ENCODE data around the gene CD63. TPM values are rescaled to one million over a fixed set of nuclear protein-coding genes. Genes with fewer than 3 reads are reported as not detected.

CD63 gene
- total and polyA plus RNA-seq, 7 experiments from 2014 or later: 43.2 to 216 (median 68.7) TPM

DNA sequence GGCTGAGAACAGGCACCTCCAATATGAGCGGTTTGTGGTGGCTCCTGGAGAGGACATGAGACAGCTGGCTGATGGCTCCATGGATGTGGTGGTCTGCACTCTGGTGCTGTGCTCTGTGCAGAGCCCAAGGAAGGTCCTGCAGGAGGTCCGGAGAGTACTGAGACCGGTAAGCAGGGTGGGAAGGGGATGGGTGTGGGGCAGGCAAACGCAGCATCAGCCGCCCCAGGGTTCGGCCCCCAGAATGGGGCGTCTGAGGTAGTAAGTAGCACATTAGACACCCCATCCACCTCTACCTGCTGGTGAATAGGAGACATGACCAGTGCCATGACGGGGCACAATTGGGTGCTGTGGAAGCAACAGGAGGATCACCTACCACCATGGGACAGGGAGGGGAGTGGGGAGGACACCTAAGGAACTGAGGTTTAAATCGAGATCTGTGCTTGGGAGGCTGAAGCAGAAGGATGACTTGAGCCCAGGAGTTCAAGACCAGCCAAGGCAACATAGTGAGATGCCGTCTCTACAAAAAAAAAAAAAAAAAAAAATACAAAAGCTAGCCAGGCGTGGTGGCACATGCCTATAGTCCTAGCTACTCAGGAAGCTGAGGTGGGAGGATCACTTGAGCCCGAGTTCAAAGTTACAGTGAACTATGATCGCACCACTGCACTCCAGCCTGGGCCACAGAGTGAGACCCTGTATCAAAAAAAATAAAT lies 46.6 kb downstream of the CD63 start:
- peak overlapping the region in 1 of 10 donors; percentile 21 for H3K4me3 Mint-ChIP-seq
- no peaks in the 10 kb centered on the region for H3K4me1 ChIP-seq (ENCODE audit: control insufficient read depth in 2 of 2, insufficient read depth in 2 of 2, low read length in 2 of 2)
- H3K27ac Mint-ChIP-seq: no peak overlapping the region
- H3K4me1 Mint-ChIP-seq: peaks cover 4 to 23% (median 14%) of the 10 kb centered on the region in 7 donors
- H3K36me3 ChIP-seq (ENCODE audit: control insufficient read depth in 2 of 3, insufficient read depth in 3 of 3, low read length in 3 of 3): no peaks in the 10 kb centered on the region
- peaks cover 0 to 1% (median 0%) of the 10 kb centered on the region in 11 donors for H3K9me3 Mint-ChIP-seq
- DNase-seq (no peak), ATAC-seq (no peak)
- H3K27me3 ChIP-seq (ENCODE audit: control insufficient read depth in 2 of 2, insufficient read depth in 2 of 2, low read length in 2 of 2): no peaks in the 10 kb centered on the region
- no peak overlapping the region for H3K4me3 ChIP-seq (ENCODE audit: low read length)
- H3K27ac ChIP-seq (ENCODE audit: low read depth, low read length): no peak overlapping the region
- no peaks in the 10 kb centered on the region for H3K36me3 Mint-ChIP-seq
- intact Hi-C loops (cut with micrococcal nuclease): no loop called here
- CTCF ChIA-PET: no interaction called here
- POLR2A ChIA-PET: no interaction called here
- peaks cover 21 to 38% (median 31%) of the 10 kb centered on the region in 5 donors for H3K27me3 Mint-ChIP-seq
- no peaks in the 10 kb centered on the region for H3K9me3 ChIP-seq (ENCODE audit: control insufficient read depth in 2 of 3, low read length in 3 of 3)

DNA sequence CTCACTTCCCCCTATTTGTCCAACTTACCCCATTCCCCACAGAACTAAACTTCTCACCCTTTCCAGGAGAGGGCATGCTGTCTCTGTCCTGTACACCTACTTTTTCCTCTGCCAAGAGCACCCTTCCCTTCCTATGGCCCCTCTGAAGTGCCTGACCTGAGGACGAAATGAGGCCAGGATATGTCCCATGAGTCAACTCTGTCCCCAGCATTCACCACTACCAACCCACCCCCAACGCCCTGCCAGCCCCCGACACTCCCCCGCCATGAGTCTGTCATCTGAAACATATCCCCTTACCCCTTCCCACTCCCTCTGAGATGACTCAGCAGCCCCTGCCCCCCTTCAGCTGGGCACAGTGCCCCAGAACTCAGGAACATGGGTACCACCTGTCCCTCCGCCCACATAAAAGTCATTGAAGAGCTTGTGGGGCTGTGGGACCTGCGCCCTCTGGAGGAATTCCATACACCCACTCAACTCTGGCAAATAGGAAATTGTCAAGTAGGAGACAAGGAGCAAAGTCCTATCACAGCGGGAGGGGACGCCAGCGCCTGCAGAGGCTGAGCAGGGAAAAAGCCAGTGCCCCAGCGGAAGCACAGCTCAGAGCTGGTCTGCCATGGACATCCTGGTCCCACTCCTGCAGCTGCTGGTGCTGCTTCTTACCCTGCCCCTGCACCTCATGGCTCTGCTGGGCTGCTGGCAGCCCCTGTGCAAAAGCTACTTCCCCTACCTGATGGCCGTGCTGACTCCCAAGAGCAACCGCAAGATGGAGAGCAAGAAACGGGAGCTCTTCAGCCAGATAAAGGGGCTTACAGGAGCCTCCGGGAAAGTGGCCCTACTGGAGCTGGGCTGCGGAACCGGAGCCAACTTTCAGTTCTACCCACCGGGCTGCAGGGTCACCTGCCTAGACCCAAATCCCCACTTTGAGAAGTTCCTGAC lies 47.4 kb downstream of the CD63 start:
- H3K27ac Mint-ChIP-seq: peak overlapping the region in 1 of 9 donors; percentile 43
- no peaks in the 10 kb centered on the region for H3K4me1 ChIP-seq (ENCODE audit: control insufficient read depth in 2 of 2, insufficient read depth in 2 of 2, low read length in 2 of 2)
- H3K4me3 ChIP-seq (ENCODE audit: low read length): no peak overlapping the region
- no peak overlapping the region for H3K27ac ChIP-seq (ENCODE audit: low read depth, low read length)
- no peaks in the 10 kb centered on the region for H3K9me3 ChIP-seq (ENCODE audit: control insufficient read depth in 2 of 3, low read length in 3 of 3)
- CTCF ChIA-PET: no interaction called here
- H3K36me3 ChIP-seq (ENCODE audit: control insufficient read depth in 2 of 3, insufficient read depth in 3 of 3, low read length in 3 of 3): no peaks in the 10 kb centered on the region
- H3K9me3 Mint-ChIP-seq: peaks cover 0 to 1% (median 0%) of the 10 kb centered on the region in 11 donors
- ATAC-seq (peak; percentile 40), DNase-seq (peak in 1 of 9 donors; percentile 7)
- H3K4me1 Mint-ChIP-seq: peaks cover 4 to 18% (median 12%) of the 10 kb centered on the region in 7 donors
- no peaks in the 10 kb centered on the region for H3K27me3 ChIP-seq (ENCODE audit: control insufficient read depth in 2 of 2, insufficient read depth in 2 of 2, low read length in 2 of 2)
- peak overlapping the region in 3 of 10 donors; percentile 27 to 64 (median 37) for H3K4me3 Mint-ChIP-seq
- POLR2A ChIA-PET: no interaction called here
- intact Hi-C loops (cut with micrococcal nuclease): loop anchor here in 1 of 2 donors (1.0 kb wide), 1 partner anchor 56 kb away; no protein-coding TSS in a partner anchor
- H3K27me3 Mint-ChIP-seq: peaks cover 25 to 41% (median 31%) of the 10 kb centered on the region in 5 donors
- H3K36me3 Mint-ChIP-seq: no peaks in the 10 kb centered on the region

DNA sequence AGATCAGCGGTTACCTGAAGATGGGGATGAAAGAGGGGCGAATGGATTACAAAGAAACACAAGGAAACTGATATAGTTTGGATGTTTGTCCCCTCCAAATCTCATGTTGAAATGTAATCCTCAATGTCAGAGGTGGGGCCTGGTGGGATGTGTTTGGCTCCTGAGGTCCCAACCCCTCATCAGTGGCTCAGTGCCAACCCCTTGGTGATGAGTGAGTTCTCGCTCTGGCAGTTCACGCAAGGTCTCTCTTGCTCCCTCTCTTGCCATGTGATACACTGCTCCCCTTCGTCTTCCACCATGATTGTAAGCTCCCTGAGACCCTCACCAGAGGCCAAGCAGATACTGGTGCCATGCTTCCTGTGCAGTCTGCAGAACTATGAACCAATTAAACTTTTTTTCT lies 49.1 kb downstream of the CD63 start:
- Histone ChIP-seq H3K36me3 (ENCODE audit: control insufficient read depth in 2 of 3, insufficient read depth in 3 of 3, low read length in 3 of 3) (no peaks in the 10 kb centered on the region), H3K4me3 (ENCODE audit: low read length) (no peak overlapping the region), H3K9me3 (ENCODE audit: control insufficient read depth in 2 of 3, low read length in 3 of 3) (no peaks in the 10 kb centered on the region), H3K27ac (ENCODE audit: low read depth, low read length) (no peak overlapping the region), H3K27me3 (ENCODE audit: control insufficient read depth in 2 of 2, insufficient read depth in 2 of 2, low read length in 2 of 2) (no peaks in the 10 kb centered on the region), H3K4me1 (ENCODE audit: control insufficient read depth in 2 of 2, insufficient read depth in 2 of 2, low read length in 2 of 2) (no peaks in the 10 kb centered on the region)
- Mint-ChIP-seq H3K4me3 (no peak overlapping the region), H3K36me3 (no peaks in the 10 kb centered on the region), H3K27me3 (peaks cover 25 to 50% (median 34%) of the 10 kb centered on the region in 5 donors), H3K4me1 (peaks cover 4 to 18% (median 12%) of the 10 kb centered on the region in 7 donors), H3K27ac (no peak overlapping the region), H3K9me3 (peaks cover 0 to 1% (median 0%) of the 10 kb centered on the region in 11 donors)
- no peak for DNase-seq
- ATAC-seq: no peak
- ChIA-PET CTCF (no interaction called here), POLR2A (no interaction called here)
- intact Hi-C loops (cut with micrococcal nuclease): no loop called here

DNA sequence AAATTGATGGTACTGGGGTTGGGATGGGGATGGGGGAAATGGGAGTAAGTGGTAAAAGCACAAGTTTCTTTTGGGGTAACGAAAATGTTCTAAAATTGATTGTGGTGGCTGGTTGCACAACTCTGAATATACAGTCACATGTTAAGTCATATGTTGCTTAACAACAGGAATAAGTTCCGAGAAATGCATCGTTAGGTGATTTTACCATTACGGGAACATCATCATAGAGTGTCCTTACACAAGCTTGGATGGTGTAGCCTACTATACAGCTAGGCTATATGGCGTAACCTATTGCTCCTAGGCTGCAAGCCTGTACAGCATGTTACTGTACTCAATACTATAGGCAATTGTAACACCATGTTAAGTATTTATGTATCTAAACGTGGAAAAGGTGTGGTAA lies 52.1 kb downstream of the CD63 start:
- H3K27ac Mint-ChIP-seq: no peak overlapping the region
- CTCF ChIA-PET: no interaction called here

DNA sequence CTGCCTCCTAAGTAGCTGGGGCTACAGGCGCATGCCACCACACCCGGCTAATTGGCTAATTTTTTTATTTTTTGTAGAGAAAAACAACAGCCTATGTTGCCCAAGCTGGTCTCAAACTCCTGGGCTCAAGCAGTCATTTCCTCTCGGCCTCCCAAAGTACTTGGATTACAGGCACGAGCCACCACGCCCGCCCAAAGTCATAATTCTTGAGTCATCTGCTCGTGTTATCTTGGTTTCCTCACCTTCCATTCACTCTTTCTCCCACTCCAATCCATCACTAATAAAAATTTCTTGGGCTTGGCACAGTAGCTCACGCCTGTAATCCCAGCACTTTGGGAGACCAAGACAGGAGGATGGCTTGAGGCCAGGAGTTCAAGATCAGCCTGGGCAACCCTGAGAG lies 53.1 kb downstream of the CD63 start:
- CTCF ChIA-PET: interaction anchor here (1.2 kb wide), 1 partner anchor 19 kb away, joined by 4 read pairs; no protein-coding TSS in a partner anchor
- POLR2A ChIA-PET: no interaction called here

More for the DNA sequence above, 52.1 kb downstream of the CD63 start:
- Mint-ChIP-seq H3K27me3 (peaks cover 23 to 46% (median 28%) of the 10 kb centered on the region in 5 donors), H3K36me3 (no peaks in the 10 kb centered on the region), H3K4me1 (peaks cover 4 to 15% (median 11%) of the 10 kb centered on the region in 7 donors), H3K9me3 (peaks cover 0 to 1% (median 0%) of the 10 kb centered on the region in 11 donors), H3K4me3 (no peak overlapping the region)
- DNase-seq: no peak
- ATAC-seq: peak; percentile 62
- H3K36me3 ChIP-seq (ENCODE audit: control insufficient read depth in 2 of 3, insufficient read depth in 3 of 3, low read length in 3 of 3): no peaks in the 10 kb centered on the region
- H3K27me3 ChIP-seq (ENCODE audit: control insufficient read depth in 2 of 2, insufficient read depth in 2 of 2, low read length in 2 of 2): no peaks in the 10 kb centered on the region
- no peaks in the 10 kb centered on the region for H3K9me3 ChIP-seq (ENCODE audit: control insufficient read depth in 2 of 3, low read length in 3 of 3)
- H3K4me1 ChIP-seq (ENCODE audit: control insufficient read depth in 2 of 2, insufficient read depth in 2 of 2, low read length in 2 of 2): no peaks in the 10 kb centered on the region
- no peak overlapping the region for H3K27ac ChIP-seq (ENCODE audit: low read depth, low read length)
- no peak overlapping the region for H3K4me3 ChIP-seq (ENCODE audit: low read length)
- intact Hi-C loops (cut with micrococcal nuclease): no loop called here
- POLR2A ChIA-PET: interaction anchor here (0.7 kb wide), 1 partner anchor 53 kb away, joined by 3 read pairs; no protein-coding TSS in a partner anchor

More for the DNA sequence above, 53.1 kb downstream of the CD63 start:
- no peak for ATAC-seq
- Histone ChIP-seq H3K9me3 (ENCODE audit: control insufficient read depth in 2 of 3, low read length in 3 of 3) (no peaks in the 10 kb centered on the region), H3K4me1 (ENCODE audit: control insufficient read depth in 2 of 2, insufficient read depth in 2 of 2, low read length in 2 of 2) (no peaks in the 10 kb centered on the region), H3K27ac (ENCODE audit: low read depth, low read length) (no peak overlapping the region), H3K36me3 (ENCODE audit: control insufficient read depth in 2 of 3, insufficient read depth in 3 of 3, low read length in 3 of 3) (no peaks in the 10 kb centered on the region), H3K27me3 (ENCODE audit: control insufficient read depth in 2 of 2, insufficient read depth in 2 of 2, low read length in 2 of 2) (no peaks in the 10 kb centered on the region), H3K4me3 (ENCODE audit: low read length) (no peak overlapping the region)
- Mint-ChIP-seq H3K9me3 (no peaks in the 10 kb centered on the region), H3K4me1 (peaks cover 0 to 5% (median under 1%) of the 10 kb centered on the region in 7 donors), H3K27me3 (peaks cover 13 to 38% (median 18%) of the 10 kb centered on the region in 5 donors), H3K36me3 (no peaks in the 10 kb centered on the region), H3K27ac (no peak overlapping the region), H3K4me3 (no peak overlapping the region)
- intact Hi-C loops (cut with micrococcal nuclease): no loop called here
- no peak for DNase-seq
